GM19043 (cell line): ENCODE data around the gene REXO5.

Source experiments
- ATAC-seq: cut with Tn5 transposase; IDR thresholded peaks from one replicate; pipeline ENCODE4 v1.9.1; 2021; ENCODE audit warnings: low read depth; ENCODE audit not compliant: unreplicated experiment

Gene REXO5

GRCh38 chr16:20868890-20869289 lies 62.6 kb downstream of the REXO5 start:
- ATAC-seq: no peak

GRCh38 chr16:20870122-20870820 lies 63.9 kb downstream of the REXO5 start:
- ATAC-seq: no peak

- no peak for ATAC-seq
Observed at GRCh38 chr16:20871258-20871657, 64.9 kb downstream of the REXO5 start.

- ATAC-seq: no peak
Observed at GRCh38 chr16:20871941-20872815, 65.9 kb downstream of the REXO5 start.

- no peak for ATAC-seq
Observed at GRCh38 chr16:20873331-20873730, 67.0 kb downstream of the REXO5 start.

GRCh38 chr16:20874088-20874581 lies 67.8 kb downstream of the REXO5 start:
- no peak for ATAC-seq

GRCh38 chr16:20875355-20875650 lies 69.0 kb downstream of the REXO5 start:
- ATAC-seq: no peak

GRCh38 chr16:20878682-20879147 lies 72.4 kb downstream of the REXO5 start:
- no peak for ATAC-seq

- ATAC-seq: no peak
Observed at GRCh38 chr16:20879175-20880040, 73.1 kb downstream of the REXO5 start.

GRCh38 chr16:20880867-20881502 lies 74.7 kb downstream of the REXO5 start:
- ATAC-seq: no peak

GRCh38 chr16:20881503-20881878 lies 75.2 kb downstream of the REXO5 start:
- ATAC-seq: no peak

GRCh38 chr16:20883554-20884239 lies 77.4 kb downstream of the REXO5 start:
- no peak for ATAC-seq

GRCh38 chr16:20884240-20884556 lies 77.9 kb downstream of the REXO5 start:
- ATAC-seq: no peak

- ATAC-seq: no peak
Observed at GRCh38 chr16:20886320-20886719, 80.0 kb downstream of the REXO5 start.

- ATAC-seq: no peak
Observed at GRCh38 chr16:20887207-20887606, 80.9 kb downstream of the REXO5 start.

- no peak for ATAC-seq
Observed at GRCh38 chr16:20889625-20890275, 83.4 kb downstream of the REXO5 start.

GRCh38 chr16:20894388-20894787 lies 88.1 kb downstream of the REXO5 start:
- no peak for ATAC-seq

GRCh38 chr16:20897253-20897897 lies 91.0 kb downstream of the REXO5 start:
- no peak for ATAC-seq

GRCh38 chr16:20897922-20898321 lies 91.6 kb downstream of the REXO5 start:
- ATAC-seq: no peak
